GM15510 (cell line): ENCODE results near the gene ZNF689.

ENCODE experiments used
- POLR2A ChIP-seq: IDR thresholded peaks from 3 replicates; pipeline ENCODE4 v1.6.1; 2011; ENCODE audit warnings: borderline replicate concordance; ENCODE audit not compliant: insufficient read length; ENCODE audit errors: extremely low read depth

The ZNF689 gene

GRCh38 chr16:30585400-30586191, 24.6 kb downstream of the ZNF689 start, which contains the start of gene ZNF785:
TSS of gene ZNF785 (minus strand) at chr16:30585697. CDS start at chr16:30585611, 86 bp downstream.
- TF ChIP-seq POLR2A, result peak; percentile 29

- TF ChIP-seq POLR2A, result peak; percentile 23
These were observed 25.2 kb downstream of the ZNF689 start for GRCh38 chr16:30585022-30585399.

DNA sequence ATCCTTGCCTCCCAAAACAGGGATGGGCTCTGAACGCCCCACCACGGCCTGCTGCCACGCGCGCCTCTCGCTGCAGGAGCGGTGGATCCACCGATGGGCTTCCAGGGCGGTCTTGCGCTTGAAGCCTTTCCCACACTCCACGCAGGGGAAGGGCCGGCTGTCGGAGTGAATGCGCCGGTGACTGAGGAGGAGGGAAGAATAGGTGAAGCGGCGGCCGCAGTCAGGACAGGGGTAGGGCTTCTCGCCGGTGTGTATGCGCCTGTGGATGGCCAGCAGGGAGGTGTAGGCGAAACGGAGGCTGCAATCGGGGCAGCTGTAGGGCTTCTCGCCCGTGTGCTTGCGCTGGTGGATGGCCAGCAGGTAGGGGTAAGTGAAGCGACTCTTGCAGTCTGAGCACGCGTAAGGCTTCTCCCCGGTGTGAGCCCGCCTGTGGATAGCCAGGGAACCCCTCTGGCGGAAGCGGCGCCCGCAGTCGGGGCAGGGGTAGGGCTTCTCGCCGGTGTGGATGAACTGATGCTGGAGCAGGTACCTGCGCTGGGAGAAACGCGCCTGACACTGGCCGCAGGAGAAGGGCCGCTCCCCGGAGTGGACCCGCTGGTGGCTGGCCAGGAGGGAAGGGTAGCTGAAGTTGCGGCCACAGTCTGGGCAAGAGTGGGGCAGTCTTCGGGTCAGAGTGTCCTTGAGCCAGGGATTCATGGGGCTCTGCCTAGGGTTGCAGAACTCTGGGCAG, 27.4 kb downstream of the ZNF689 start:
- TF ChIP-seq POLR2A, result no peak

DNA sequence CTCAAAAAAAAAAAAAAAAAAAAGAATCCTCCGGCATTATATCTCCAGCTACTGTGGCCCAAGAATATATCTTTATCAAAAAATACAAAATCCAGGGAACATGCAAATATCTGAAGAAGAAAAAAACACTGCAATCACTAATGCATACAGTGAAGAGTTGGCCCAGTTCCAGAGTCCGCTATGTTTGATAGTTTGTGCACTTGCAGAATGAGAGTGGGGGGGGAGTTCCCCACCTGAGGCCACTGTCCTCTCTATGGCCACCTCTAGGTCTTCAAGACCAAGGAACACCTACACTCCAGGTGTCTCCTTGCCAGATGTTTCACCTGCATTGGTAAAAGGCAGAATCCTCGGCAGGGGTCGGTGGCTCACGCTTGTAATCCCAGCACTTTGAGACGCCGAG, 28.7 kb downstream of the ZNF689 start:
- TF ChIP-seq POLR2A, result no peak

DNA sequence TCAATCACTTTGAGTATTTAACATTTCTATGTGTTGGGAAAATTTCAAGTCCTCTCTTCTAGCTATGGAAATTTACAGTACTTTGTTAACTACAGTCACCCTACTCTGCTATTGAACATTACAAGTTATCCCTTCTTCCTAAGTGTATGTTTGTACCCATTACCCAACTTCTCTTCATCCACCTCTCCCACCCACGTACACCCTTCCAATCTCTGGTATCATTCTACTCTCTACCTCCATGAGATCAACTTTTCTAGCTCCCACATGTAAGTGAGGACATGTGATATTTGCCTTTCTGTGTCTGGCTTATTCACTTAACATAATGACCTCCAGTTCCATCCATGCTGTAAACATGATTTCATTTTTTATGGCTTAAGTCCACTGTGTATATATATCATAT, 35.5 kb downstream of the ZNF689 start:
- TF ChIP-seq POLR2A, result no peak

GRCh38 chr16:30571445-30572322, 38.5 kb downstream of the ZNF689 start, which contains the start of gene ZNF688:
TSS of gene ZNF688 (minus strand) at chr16:30571714. CDS start at chr16:30571629, 85 bp downstream.
- TF ChIP-seq POLR2A, result peak; percentile 58

GRCh38 chr16:30570636-30571444, 39.3 kb downstream of the ZNF689 start:
- no peak for TF ChIP-seq POLR2A

GRCh38 chr16:30569746-30570635, 40.2 kb downstream of the ZNF689 start:
- TF ChIP-seq POLR2A, result no peak

DNA sequence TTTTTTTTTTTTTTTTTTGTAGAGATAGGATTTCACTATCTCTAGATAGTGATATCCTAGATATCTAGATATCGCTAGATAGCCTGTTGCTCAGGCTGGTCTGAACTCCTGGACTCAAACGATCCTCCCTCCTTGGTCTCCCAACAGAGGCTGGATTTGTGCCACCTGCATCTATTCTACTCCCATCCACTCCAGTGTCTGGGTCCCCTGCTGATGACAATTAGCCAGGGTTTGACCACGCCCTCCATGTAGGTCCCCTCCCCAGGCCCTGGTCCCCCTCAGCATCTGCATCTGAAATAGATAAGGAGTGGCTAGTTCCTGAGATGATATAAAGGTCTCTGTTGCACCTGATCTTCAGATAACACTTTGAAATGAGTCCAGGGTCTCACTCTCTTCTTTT, 40.9 kb downstream of the ZNF689 start:
- no peak for TF ChIP-seq POLR2A

GRCh38 chr16:30567991-30568638, 42.1 kb downstream of the ZNF689 start:
- TF ChIP-seq POLR2A, result no peak

DNA sequence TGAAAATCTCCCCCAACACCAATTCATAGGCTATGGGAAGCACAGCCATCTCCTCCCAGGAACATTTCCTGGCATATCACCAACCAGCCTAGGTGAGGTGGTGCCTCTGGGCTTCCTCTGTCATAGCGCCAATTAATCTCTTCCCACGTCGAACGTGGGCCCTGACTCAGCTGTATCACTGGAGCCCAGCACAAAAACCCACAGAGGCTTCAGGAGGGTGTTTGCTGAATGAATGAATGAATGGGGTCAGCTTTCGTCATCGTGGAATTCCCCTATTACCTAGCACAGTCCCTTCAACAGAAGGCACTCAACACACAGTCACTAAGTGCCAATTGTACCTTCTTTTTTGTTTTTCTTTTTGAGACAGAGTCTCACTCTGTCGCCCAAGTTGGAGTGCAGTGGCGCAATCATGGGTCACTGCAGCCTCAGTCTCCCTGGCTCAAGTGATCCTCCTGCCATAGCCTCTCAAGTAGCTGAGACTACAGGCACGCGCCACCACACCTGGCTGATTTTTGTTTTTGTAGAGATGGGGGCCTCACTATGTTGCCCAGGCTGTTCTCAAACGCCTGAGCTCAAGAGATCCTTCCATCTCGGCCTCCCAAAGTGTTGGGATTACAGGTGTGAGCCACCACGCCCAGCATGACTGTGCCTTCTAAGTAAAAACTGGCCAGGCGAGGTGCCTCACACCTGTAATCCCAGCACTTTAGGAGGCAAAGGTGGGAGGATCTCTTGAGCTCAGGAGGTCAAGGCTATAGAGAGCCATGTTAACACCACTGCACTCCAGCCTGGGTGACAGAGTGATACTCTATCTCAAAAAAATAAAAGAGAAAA, 42.8 kb downstream of the ZNF689 start:
- no peak for TF ChIP-seq POLR2A

- no peak for TF ChIP-seq POLR2A
These were observed 43.7 kb downstream of the ZNF689 start for GRCh38 chr16:30566531-30566930.
